ENCODE measurements around the gene GNAI2. TPM values are rescaled to one million over a fixed set of nuclear protein-coding genes. Genes with fewer than 3 reads are reported as not detected.

The GNAI2 gene
- total and polyA plus RNA-seq, 2 donors (not counting 3 experiments of a cell fraction or from before 2014, with no cell fraction given), result 767 to 1,875 TPM

DNA sequence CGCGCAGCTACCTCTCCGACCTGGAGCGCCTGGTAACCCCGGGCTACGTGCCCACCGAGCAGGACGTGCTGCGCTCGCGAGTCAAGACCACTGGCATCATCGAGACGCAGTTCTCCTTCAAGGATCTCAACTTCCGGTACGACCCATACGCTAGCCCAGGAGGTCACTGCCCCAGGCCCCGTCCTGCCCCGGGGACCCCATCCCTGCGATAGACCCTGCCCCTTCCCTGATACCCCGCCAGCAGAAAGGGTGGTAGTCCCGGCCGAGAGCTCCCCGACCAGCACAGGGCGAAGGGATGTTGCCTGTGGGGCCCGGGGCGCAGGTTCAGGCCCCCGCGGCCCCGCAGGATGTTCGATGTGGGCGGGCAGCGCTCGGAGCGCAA lies 42.3 kb upstream of the GNAI2 start:
- no peak overlapping the region for H3K9ac ChIP-seq (replicated peaks; ENCODE audit: extremely low read depth, insufficient read depth, low read length)
- no peak for FAIRE-seq
- CTCF ChIA-PET, result interaction anchor here (1.2 to 12.0 kb wide), 21 partner anchors 10 to 349 kb away, joined by 3 to 314 read pairs (median 16); partner anchors contain the start of genes GNAI2, SEMA3B and SLC38A3
- no peak for TF ChIP-seq MYC (IDR thresholded peaks at IDR 0.05; ENCODE audit: low read depth, low read length)
- no peak for TF ChIP-seq GATA2 (IDR thresholded peaks at IDR 0.05; ENCODE audit: insufficient read depth, insufficient read length, low read depth, low read length)
- no peak for TF ChIP-seq POLR2AphosphoS5 (IDR thresholded peaks at IDR 0.05; ENCODE audit: insufficient read depth, low read depth, low read length)
- no peak for TF ChIP-seq FOS (IDR thresholded peaks at IDR 0.05; ENCODE audit: borderline replicate concordance, insufficient read depth, low read length)
- TF ChIP-seq, protein P1, sequence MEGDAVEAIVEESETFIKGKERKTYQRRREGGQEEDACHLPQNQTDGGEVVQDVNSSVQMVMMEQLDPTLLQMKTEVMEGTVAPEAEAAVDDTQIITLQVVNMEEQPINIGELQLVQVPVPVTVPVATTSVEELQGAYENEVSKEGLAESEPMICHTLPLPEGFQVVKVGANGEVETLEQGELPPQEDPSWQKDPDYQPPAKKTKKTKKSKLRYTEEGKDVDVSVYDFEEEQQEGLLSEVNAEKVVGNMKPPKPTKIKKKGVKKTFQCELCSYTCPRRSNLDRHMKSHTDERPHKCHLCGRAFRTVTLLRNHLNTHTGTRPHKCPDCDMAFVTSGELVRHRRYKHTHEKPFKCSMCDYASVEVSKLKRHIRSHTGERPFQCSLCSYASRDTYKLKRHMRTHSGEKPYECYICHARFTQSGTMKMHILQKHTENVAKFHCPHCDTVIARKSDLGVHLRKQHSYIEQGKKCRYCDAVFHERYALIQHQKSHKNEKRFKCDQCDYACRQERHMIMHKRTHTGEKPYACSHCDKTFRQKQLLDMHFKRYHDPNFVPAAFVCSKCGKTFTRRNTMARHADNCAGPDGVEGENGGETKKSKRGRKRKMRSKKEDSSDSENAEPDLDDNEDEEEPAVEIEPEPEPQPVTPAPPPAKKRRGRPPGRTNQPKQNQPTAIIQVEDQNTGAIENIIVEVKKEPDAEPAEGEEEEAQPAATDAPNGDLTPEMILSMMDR (IDR thresholded peaks at IDR 0.05; ENCODE audit: extremely low read depth in 1 of 2, insufficient read depth in 1 of 2, low read depth in 1 of 2, low read length in 2 of 2), result no peak
- no peak for TF ChIP-seq POLR2A (IDR thresholded peaks at IDR 0.05; ENCODE audit: low read depth, low read length)
- no peak for TF ChIP-seq MAX (IDR thresholded peaks at IDR 0.05; ENCODE audit: insufficient read depth, insufficient read length)
- TF ChIP-seq JUN (IDR thresholded peaks at IDR 0.05; ENCODE audit: borderline replicate concordance, insufficient read depth, insufficient read length, low read depth), result no peak
- TF ChIP-seq EZH2 (IDR thresholded peaks at IDR 0.05; ENCODE audit: borderline replicate concordance, low read depth, low read length, severe bottlenecking), result no peak
- no TSS peak for BruUV-seq (replicated peaks)
- no peaks in the 10 kb centered on the region for H3K9me1 ChIP-seq (replicated peaks; ENCODE audit: control insufficient read depth, extremely low read depth, insufficient read depth, low read length)
- H3K4me2 ChIP-seq (ENCODE audit: insufficient read depth, low read length), result no peak overlapping the region
- peaks cover 11 to 13% of the 10 kb centered on the region in 2 experiments for H3K27me3 ChIP-seq (ENCODE audit: control insufficient read depth in 2 of 2, insufficient read depth in 2 of 2, low read length in 2 of 2)
- H4K20me1 ChIP-seq (replicated peaks; ENCODE audit: control insufficient read depth, extremely low read depth, insufficient read depth, low read length), result no peaks in the 10 kb centered on the region
- H3K36me3 ChIP-seq (ENCODE audit: control insufficient read depth in 2 of 2, extremely low read depth in 1 of 2, insufficient read depth in 2 of 2, low read length in 2 of 2), result no peaks in the 10 kb centered on the region
- no peak for DNase-seq (ENCODE audit: low read depth, low spot score)
- no peaks in the 10 kb centered on the region for H3K79me2 ChIP-seq (ENCODE audit: control insufficient read depth, insufficient read depth, low read length)
- H3K4me3 ChIP-seq (replicated peaks in 1 of 3; ENCODE audit: insufficient read depth in 1 of 3, low read depth in 1 of 3, low read length in 3 of 3), result no peak overlapping the region
- dilution Hi-C loops (cut with MboI; ENCODE audit: extremely low pct_ligation_motif_present, low sequenced_read_pairs), result no loop called here
- no peaks in the 10 kb centered on the region for H3K9me3 ChIP-seq (replicated peaks; ENCODE audit: control insufficient read depth, insufficient read depth, low read length)
- intact Hi-C loops (cut with micrococcal nuclease), result loop anchor here (1.0 to 5.0 kb wide), 3 partner anchors 33 to 349 kb away; no protein-coding TSS in a partner anchor
- no peak overlapping the region for H3K27ac ChIP-seq (ENCODE audit: insufficient read depth, low read depth, low read length)
- H2AFZ ChIP-seq (ENCODE audit: low read depth, low read length), result no peak overlapping the region
- POLR2A ChIA-PET, result no interaction called here
- H3K4me1 ChIP-seq (ENCODE audit: control insufficient read depth, extremely low read depth, insufficient read depth, low read length), result peaks cover 5% of the 10 kb centered on the region

Measured in endothelial cell of umbilical vein (primary cell).